GM18870 (cell line): ENCODE data around the gene CHD6.

Experiments used
- ATAC-seq: cut with Tn5 transposase; IDR thresholded peaks from one replicate; pipeline ENCODE4 v1.9.1; 2021; ENCODE audit warnings: moderate library complexity; ENCODE audit not compliant: unreplicated experiment

The CHD6 gene

DNA sequence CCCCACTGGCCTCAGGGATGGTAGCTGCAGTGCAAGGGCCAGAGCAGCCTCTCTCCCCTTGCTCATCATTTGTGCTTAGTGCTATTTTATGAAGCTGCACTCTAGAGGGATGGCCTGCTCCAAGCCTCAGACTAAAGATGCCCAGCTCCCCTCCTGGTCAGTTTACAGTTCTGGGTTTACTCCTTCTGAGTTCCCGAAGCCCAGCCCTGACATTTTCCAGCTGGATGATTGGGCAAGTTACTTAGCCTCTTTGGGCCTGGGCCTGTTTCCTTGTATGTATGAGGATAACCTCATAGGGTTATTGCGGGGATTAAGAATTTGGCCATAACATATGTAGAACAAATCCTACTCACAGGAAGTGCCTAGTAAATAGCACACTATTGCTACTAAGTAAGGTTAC, 219.8 kb downstream of the CHD6 start:
- ATAC-seq: no peak

DNA sequence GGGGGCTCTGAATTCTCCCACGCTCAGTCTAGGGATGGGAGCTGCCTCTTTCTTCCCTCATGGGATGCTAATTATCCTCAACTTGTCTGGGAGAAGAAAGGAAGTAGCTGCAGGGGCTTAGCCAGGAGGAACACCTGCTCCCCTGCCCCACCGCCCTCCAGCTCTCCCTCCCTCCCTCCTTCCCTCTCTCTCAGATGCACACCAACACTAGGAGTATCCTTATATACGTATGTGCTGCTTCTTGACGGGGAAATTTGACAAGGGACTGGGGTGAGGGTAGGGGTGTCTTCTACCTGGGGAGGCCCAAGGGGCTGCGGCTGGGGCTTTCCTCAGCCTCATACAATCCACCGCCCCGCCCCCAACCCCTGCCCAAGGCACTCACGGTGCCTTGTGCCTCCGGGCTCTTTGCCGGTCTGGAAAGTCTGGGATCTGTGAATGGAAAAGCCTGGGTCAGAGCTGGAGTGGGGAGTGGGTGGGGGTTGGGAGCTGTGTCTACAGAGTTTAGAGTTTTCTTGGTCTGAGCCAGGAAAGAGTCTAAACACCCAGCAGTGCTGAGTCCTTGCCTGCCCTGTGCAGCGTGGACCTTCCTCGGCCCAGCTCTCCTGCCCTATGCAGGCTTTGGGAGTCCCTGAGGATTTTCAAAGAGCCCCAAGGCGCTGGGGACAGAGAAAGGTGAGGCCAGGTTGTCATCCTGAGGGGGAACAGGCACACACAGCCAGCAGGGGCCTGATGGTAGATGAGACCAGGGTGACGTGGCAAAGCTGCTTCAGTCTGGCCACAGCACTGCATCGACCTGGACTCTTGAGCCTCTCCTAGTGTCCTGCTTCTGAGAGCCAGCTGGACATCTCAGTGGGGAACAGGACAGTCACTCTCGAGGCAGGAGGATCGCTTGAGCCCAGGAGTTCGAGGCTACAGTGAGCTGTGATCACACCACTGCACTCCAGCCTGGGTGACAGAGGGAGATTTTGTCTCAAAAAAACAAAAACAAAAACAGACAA, 222.2 kb downstream of the CHD6 start:
- no peak for ATAC-seq

DNA sequence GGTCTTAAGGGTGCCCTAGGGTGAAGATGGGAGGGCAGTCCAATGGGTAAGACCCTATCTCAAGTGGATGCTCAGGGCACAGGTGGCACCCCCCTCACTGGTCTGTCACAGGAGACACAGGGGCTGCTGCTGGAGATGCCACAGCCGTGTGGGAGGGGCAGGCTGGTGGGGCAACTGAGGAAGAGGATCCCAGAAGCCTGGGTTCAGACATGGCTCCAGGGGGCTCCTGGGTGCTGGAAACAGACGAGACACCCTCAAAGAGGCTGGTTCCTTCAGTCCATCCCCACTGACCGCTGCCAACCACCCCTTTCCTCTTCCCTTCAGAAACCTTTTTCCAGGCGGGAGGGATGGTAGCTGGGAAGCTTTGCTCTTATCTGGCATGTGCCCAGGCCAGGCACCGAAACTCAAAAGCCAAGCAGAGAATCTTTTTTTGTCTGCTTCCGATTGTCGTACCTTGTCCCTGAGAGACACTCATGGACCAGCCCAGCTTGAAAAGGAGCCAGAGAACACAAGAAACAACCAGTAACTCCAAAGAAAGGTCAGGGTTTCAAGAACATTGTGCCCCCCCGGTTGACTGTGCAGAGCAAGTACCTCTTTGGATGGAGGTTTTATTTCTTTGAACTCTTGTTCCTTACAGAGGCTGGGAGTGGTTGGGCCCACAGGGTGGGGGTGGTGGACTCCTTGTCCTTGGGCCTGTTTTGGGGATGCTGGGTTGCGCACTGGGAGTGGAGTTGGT, 223.1 kb downstream of the CHD6 start:
- no peak for ATAC-seq

DNA sequence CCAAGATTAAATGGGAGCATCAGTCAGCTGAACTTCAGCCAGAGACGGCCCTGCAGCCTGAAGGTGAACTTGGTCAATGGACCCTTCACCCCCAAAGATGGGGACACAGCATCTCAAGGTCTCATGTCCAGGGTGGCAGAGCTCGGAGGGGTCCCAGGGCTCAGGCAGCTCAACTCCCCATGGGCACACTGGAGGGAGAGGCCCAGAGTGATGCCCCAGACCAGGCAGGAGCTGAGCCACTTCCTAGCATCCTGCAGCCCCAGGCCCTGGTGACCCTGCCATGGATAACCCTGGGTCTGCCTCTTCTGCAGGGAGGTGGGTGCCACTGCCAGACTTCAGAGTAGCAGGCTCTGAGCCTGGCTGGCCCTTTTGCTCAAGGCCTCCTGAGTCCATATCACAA, 224.1 kb downstream of the CHD6 start:
- no peak for ATAC-seq

DNA sequence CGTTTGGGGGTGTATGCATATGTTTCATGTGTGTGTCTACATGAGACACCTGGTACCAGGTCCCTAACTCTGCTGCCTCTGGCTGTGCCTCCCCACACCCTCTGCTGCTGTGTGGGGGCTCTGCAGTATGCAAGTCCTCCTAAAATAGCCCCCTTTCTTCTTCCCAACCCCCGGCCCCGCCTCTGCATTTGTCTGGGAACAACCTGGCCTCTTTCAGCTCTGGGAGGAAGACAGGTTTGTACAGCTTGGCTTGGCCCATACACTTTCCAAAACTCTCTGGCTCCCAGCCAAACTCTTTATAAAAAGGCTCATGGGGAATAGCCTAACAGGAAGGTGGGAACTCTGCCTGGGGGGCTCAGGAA, 224.5 kb downstream of the CHD6 start:
- ATAC-seq: no peak

DNA sequence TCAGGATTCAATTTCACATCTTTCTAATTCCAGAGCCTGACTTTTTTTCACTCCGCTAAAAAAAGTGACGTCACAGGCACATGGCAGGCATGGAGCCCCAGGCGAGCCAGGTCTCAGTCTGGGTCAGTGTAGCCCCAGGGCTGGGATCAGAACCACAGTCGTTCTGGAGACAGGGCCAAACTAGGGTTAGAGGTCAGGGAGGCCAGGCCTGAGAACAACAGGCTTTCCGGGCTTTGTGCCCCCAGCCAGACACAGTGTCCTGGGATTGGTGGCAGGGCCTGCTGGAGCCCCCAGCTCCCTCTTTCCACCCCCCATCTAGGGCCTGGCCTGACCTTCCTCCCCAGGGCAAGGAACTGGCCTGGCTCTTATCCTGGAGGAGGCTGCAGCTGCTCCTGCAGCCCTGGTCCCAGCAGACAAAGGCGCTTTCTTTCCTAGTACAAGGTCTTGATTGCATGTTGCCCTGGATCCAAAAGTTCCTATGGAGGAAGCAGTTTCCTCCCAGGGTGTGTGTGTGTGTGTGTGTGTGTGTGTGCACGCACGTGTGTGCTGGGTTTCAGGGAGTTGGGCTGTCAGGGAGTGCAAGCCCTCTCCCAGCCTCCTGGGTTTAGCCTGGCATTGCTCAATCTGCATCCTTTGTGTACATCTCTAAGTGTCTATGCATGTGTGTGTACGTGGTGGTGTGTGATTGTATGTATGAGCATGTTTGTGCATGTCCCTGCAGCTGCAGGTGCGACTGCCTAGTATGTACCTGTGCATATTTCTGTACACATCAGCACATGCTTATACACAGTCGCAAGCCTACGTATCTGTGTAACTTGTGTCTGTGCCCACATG, 225.1 kb downstream of the CHD6 start:
- ATAC-seq: no peak

DNA sequence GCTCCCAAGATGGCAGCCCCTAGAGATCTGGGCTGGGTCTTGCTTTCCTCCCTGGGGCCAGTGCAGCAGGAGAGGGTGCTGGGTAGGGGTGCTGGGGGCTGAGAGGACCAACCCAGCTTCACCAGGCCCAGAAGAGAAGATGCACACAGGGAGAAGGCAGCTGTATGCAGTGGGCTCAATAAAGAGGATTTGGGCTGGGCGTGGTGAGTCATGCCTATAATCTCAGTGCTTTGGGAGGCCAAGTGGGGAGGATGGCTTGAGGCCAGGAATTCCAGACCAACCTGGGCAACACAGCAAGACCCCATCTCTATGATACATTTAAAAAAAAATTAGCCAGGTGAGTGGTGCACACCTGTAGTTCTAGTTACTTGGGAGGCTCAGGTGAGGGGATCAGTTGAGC, 225.9 kb downstream of the CHD6 start:
- no peak for ATAC-seq

DNA sequence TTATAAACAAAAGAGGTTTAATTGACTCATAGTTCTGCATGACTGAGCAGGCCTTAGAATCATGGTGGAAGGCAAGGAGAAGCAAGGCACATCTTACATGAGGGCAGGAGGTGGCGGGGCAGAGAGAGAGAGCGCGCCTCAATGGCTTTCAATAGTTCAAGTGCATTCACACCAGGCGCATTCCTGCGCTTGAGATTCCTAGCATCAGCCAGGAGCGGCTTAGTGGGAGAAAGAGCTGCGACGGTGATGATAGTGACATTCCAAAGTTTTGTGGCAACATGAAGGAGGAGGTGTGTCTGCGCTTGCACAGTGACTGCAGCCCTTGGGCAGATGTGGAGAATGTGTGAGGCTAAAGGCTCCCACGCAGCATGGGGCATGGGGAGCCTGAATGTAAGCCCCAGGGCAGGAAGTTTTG, 226.6 kb downstream of the CHD6 start:
- no peak for ATAC-seq

DNA sequence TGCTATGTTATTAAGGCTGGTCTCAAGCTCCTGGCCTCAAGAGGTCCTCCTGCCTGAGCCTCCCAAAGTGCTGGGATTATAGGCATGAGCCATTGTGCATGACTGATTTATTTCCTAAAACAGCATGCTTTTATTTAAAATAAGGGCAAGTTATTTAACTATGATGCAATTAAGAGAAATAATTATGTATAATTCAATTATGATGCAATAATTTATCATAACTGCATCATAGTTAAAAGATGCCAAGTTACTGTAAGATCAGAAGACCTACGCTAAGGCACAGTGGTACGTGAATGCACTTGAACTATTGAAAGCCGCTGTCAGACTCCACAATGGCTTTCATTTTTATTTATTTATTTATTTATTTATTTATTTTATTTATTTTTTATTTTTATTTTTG, 227.3 kb downstream of the CHD6 start:
- ATAC-seq: no peak

DNA sequence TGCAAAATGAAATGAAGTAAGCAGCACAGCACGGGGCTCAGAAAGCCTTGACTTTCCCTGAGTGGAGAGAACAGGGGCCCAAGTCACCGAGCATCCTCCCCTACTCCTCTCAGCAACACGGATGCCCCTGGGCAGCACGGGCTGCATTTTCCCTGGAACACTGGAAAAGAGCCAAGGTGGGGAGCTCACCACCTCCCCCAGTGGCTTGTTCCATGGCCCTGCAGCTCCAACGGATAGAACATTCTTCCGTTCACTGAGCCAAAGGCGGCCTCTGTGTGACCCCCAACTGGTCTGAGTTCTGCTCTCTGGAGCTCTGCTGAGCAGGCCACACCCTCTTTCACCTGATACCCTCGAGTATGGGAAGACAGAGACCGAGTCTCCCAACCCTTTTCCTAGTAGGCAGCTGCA, 230.7 kb downstream of the CHD6 start:
- ATAC-seq: no peak

DNA sequence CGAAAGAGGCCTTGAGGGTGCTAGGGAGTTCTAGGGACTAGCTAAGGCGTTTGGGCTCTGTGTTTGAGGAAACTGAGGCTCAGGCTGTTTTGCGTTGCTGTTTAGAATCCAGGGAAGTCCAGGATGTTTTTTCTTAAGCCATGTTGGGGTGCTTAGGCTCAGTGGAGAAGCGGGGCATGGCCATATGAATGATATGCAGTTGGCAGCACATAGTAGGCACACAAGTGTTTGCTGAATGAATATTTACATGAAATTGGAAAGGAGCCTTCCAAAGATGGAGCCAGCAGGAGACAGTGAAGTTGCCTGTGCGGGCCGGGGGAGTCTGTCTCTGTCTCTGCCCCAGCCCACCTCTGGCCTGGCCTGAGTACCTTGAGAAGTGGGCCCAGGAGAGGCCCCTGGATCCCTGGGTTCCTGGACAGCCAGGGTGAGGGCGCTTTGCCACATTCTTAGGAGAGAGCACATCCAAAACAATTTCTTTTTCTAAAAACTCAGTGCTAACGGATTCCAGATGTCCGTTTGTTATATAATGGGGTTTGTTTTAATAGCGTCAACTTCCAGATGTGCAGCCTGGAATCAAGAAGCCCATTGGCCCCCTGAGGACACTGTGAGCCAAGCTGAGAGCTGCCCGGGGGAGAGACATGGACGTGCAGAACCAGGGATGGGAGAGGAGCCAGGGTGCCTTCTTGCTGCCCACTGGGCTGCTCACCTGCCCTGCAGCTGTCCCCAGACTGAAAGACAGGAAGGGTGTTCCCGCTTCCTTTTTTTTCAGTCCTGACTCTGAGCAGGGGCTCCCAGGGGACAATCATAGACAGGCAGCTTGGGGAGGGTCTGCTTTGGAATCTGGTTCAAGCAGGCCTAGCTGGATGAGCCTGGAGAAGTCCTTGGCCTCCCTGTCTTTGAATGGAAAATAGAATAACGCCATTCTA, 231.4 kb downstream of the CHD6 start:
- no peak for ATAC-seq

DNA sequence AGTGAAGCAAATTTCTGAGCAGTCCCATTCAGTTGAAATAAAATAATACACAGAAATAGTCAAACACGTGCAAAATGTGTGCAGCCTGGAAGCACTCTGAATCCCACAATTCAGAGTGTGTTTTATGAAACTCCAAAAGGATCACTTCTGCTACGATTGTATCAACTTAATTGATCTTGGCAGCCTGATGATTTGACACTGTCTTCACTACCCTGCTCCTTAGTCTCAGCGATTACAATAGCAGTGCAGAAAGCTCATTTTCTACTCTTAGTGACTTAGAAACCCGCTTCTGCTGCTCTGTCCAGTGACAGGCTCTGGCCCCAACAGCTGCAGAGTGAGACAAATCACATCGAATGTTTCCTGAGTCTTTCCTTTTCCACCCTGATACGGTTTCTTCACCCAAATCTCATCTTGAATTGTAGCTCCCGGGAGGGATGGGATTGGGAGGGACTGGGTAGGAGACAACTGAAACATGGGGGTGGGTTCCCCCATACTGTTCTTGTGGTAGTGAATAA, 235.3 kb downstream of the CHD6 start:
- ATAC-seq: no peak

DNA sequence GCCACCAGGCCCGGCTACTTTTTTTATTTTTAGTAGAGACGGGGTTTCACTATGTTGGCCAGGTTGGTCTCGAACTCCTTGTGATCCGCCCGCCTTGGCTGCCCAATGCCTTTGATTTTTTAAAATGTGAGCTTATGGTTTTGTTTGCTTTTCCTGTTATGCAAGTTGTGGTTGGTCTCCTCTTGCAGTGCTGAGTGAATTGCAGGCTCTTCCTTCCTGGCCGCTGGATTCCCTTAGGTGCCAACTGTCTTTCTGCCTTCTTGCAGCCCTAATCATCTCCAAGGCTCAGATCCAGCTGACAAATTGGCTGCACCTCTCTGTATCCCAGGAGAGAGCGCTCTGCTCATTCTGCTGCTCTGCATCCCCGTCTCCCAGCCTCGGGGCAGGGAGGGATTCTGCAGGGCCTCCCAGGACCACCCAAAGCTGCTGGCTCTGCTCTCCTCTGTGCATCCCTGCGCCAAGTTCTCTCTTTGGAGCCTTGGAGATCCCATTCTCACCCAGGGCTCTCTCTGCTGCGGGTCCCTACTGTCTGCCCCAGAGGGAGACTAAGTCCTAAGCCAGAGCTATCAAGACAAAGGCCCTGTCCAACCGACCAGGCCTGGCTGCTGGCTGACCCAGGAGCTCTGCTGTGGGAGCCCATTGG, 237.5 kb downstream of the CHD6 start:
- no peak for ATAC-seq

DNA sequence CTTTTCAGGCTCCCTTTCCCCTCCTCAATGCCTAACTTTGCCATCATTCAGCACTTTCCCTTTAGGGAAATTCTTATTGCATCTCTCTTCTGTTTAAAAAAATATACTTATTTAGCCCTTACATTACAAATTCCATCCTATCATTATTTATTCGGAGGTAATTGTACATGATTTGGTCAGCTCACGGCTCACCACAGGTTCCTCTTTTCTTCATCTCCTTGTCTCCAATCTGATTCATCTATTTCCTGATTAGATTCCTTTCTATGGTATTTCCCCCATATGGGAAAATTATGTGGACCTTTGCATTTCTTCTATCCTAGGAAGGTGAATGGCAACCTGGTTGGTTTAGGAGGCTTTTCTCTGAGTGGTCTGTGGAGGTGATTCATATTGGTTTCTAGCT, 238.6 kb downstream of the CHD6 start:
- no peak for ATAC-seq

DNA sequence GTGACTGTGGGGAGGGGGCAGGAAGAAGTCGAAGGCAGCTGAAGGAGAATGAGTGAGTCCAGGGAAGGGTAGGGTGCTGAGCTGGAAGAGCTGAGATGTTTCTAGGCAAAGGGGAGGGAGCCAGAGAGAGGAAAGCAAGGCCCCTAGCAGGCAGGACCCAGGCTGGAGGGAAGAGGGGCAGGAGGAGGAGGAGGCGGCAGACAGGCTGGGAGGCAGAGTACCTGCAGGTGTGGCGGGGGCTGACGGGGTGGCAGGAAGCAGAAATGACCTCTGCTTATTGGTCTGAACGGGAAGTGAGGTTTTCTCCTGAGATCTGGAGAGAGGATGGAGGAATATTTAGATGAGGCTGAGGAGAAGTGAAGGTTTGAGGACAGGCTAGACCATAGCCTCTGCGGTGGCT, 240.9 kb downstream of the CHD6 start:
- no peak for ATAC-seq

DNA sequence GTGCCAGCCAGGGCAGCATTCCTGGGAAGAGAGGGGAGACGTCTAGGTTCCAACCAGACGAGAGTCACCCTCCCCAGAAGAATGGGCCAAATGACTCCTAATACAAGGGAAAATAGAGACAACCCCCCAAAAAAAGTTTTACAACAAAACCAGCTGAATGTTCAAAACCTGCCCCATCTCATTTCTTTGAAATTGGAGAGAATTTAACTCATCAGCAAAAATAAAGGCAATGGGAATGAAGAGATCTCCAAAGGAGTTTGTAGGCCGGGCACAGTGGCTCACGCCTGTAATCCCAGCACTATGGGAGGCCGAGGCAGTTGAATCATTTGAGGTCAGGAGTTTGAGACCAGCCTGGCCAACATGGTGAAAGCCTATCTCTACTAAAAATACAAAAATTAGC, 241.8 kb downstream of the CHD6 start:
- no peak for ATAC-seq

DNA sequence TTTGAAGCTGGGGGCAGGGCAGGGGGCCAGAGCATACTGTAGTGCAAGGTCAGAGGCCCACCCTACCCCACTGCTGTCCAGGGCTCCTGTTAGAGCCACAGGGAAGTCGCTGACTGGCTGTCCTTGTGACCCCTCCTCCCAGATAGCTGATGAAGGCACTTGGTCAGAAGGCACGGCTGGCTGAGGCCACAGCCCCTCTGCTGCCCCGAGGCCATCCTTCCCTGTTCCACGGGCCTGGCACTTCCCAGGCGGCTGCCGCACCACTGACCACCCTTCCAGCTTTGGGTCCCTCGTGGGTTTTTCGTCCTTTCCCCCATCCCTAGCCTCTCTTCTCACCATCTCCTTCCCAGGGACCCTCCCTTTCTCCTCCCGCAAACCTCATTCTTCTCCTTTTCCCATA, 242.3 kb downstream of the CHD6 start:
- no peak for ATAC-seq

DNA sequence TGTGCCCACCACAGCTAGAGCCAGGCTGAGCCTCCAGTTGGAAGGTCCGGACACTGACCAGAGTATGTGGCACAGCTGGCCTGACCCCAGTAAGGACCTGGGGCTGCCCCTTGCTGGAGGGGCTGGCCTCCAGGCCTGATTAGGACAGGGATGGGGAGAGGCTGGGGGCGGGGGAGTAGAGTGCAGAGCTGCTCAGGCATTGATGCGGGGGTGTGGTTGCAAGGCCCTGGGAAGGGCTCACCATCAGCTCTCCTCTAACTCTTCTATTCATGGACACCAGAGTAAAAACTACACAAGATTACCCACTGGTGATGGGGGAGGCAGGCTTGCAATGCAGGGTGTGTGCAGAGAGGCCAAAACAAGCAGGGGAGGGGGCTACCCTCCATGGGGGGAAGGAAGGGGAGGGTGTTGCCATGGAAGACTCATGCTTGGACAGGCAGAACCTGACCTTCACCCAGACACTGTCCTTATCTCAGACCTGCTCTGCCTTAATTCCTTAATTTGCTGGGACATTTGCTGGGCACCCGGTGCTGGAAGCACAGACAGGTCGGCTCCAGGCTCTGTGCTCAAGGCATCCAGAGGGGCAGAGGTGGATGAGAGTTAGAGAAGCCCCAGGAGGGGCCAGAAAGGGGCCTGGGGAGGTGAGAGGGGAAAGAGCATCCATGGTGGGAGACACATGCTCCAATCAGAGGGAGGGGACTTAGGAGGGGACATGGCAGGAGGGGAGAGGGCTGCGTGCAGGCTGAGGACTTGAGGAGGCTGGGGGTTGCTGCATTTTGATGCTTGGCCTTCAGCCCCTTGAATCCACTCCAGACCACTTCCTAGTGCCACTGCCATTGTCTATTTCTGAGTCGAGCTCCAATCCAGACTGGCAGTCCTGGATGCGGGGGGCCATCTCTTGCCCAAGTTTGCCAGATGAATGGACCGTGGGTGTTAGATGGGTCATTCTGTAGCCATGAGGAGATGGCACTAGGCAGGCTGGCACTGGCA, 244.0 kb downstream of the CHD6 start:
- ATAC-seq: no peak
